ENCODE results near the gene TTLL8.

- TF ChIP-seq CTCF (IDR thresholded peaks at IDR 0.05; ENCODE audit: poor library complexity) (no peak), EZH2 (IDR thresholded peaks at IDR 0.05; ENCODE audit: borderline replicate concordance) (no peak), EZH2phosphoT487 (IDR thresholded peaks at IDR 0.05; ENCODE audit: low read depth, severe bottlenecking, unreplicated experiment) (no peak)
Measured at GRCh38 chr22:50025993-50026392, 32.1 kb downstream of the TTLL8 start.
